GM12892 (cell line): Measurements from ENCODE around the gene ISY1.

Source experiments
- POLR2A ChIP-seq: IDR thresholded peaks from 2 replicates; pipeline ENCODE4 v1.6.1; 2011; ENCODE audit warnings: low read depth, low read length, control low read depth
- POLR2AphosphoS5 ChIP-seq: IDR thresholded peaks from 2 replicates; pipeline ENCODE4 v1.6.1; 2011; ENCODE audit warnings: low read depth, low read length, control low read depth

DNA sequence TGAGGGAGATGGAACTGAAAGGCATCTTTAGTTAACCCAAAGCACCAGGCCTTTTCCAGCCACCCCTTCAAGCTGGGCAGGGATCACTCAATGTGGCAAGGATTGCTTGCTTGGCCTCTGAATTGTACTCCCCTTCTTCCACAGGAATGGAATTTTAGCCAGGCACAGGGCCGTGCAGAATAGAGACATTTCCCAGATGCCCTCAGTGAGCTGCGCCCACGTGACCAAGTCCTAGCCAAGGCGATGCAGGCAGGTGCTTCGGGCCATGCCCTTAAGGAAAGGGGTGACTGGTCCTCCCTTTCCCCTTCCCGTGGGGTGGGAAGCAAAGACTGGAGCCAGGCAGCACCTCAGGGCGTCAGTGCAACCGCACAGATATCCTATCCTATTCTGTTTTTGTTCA lies 82.4 kb downstream of the ISY1 start:
- TF ChIP-seq POLR2A, result no peak
- TF ChIP-seq POLR2AphosphoS5, result no peak
